SK-N-SH (cell line): ENCODE results near the gene PSG6.
"Not testable (repeated sequence)": the region's sequence is repeated elsewhere in the genome, so short reads cannot be mapped to it uniquely, and the experiment has no call there.

Experiments used
- EP300 ChIP-seq, 2 experiments: IDR thresholded peaks; 2 replicates each; pipeline versions ENCODE4 v1.4.0 to v1.6.1; 2012; ENCODE audit warnings: borderline replicate concordance in 1 of 2, low read depth in 1 of 2, low read length in 1 of 2
- JUND ChIP-seq: IDR thresholded peaks from 2 replicates; pipeline ENCODE4 v1.4.0; 2012
- MAX ChIP-seq: IDR thresholded peaks from 2 replicates; pipeline ENCODE4 v1.4.0; 2012; ENCODE audit warnings: low read depth
- MXI1 ChIP-seq: IDR thresholded peaks from 2 replicates; pipeline ENCODE4 v1.6.1; 2012; ENCODE audit warnings: mild to moderate bottlenecking, low read depth, low read length, improper control_type of control experiment
- NFIC ChIP-seq: IDR thresholded peaks from 2 replicates; pipeline ENCODE4 v1.4.0; 2012; ENCODE audit warnings: borderline replicate concordance
- NRF1 ChIP-seq: IDR thresholded peaks from 2 replicates; pipeline ENCODE4 v1.6.1; 2012; ENCODE audit warnings: low read depth, mild to moderate bottlenecking, low read length
- POLR2AphosphoS5 ChIP-seq: IDR thresholded peaks from 2 replicates; pipeline ENCODE4 v1.6.1; 2012; ENCODE audit warnings: low read depth, low read length
- RCOR1 ChIP-seq: fragments of 150-350 bp; IDR thresholded peaks from 2 replicates; pipeline ENCODE4 v1.6.1; 2017; ENCODE audit warnings: antibody characterized with exemption, low read length
- SMC3 ChIP-seq: IDR thresholded peaks from 2 replicates; pipeline ENCODE4 v1.6.1; 2012; ENCODE audit warnings: low read depth, low read length, improper control_type of control experiment
- TF ChIP-seq, protein P1 (sequence below): fragments of 200-600 bp; sonication (generic); IDR thresholded peaks from 2 replicates; pipeline ENCODE4 v1.6.1; 2017; ENCODE audit warnings: antibody characterized with exemption, mild to moderate bottlenecking, moderate library complexity

DNA sequence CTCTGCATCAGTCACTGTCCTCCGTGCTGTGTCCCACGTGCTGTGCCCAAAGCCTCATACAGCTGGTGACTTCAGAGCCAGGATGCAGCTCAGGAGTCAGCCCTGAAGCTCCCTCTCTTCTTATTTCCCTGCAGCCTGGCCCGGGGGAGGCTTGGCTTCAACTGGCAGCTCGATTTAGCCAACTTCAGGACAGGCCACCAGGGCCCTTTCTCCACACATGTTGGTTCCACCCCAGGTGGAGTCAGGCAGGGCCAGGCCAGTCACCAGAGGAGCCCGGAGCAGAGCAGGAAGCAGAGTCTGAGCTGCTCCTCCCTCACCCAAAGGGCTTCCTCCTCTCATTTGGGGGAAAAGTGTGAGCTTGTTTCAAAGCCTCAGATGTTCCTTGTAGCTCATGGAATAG is 11.5 kb downstream of the PSG6 start:
- TF ChIP-seq, protein P1, sequence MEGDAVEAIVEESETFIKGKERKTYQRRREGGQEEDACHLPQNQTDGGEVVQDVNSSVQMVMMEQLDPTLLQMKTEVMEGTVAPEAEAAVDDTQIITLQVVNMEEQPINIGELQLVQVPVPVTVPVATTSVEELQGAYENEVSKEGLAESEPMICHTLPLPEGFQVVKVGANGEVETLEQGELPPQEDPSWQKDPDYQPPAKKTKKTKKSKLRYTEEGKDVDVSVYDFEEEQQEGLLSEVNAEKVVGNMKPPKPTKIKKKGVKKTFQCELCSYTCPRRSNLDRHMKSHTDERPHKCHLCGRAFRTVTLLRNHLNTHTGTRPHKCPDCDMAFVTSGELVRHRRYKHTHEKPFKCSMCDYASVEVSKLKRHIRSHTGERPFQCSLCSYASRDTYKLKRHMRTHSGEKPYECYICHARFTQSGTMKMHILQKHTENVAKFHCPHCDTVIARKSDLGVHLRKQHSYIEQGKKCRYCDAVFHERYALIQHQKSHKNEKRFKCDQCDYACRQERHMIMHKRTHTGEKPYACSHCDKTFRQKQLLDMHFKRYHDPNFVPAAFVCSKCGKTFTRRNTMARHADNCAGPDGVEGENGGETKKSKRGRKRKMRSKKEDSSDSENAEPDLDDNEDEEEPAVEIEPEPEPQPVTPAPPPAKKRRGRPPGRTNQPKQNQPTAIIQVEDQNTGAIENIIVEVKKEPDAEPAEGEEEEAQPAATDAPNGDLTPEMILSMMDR: not testable (repeated sequence)
- not testable (repeated sequence) for TF ChIP-seq EP300 (IDR thresholded peaks at IDR 0.05; ENCODE audit: borderline replicate concordance in 1 of 2, low read depth in 1 of 2, low read length in 1 of 2); POLR2AphosphoS5; SMC3; NRF1; JUND; MXI1; RCOR1; NFIC; MAX
